GM12801 (cell line): Measurements from ENCODE around the gene TNRC6C.

Experiments
- CTCF ChIP-seq: IDR thresholded peaks from one replicate; pipeline ENCODE4 v1.5.1; 2011; ENCODE audit warnings: control low read depth; ENCODE audit not compliant: insufficient read length; ENCODE audit errors: extremely low read depth

The TNRC6C gene

DNA sequence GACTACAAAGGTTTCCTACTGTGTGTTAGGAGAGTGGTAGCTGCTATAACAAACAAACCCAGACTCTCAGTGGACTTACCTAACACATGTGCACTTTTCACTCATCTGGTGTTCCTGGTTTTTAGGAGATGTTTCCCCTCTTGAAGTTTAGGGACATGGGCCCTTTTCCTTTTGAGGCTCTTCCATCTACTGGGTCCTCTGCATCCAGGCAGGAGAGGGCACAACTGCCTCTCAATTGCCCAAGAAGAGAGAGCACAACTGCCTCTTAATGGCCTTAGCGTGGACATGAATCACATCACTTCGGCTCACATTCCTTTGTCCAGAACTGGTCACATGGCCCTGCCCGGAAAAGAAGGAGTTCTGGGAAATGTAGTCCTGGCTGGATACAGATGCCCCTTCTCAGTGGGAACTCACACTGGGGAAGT, 9.8 kb upstream of the TNRC6C start:
- no peak for TF ChIP-seq CTCF

DNA sequence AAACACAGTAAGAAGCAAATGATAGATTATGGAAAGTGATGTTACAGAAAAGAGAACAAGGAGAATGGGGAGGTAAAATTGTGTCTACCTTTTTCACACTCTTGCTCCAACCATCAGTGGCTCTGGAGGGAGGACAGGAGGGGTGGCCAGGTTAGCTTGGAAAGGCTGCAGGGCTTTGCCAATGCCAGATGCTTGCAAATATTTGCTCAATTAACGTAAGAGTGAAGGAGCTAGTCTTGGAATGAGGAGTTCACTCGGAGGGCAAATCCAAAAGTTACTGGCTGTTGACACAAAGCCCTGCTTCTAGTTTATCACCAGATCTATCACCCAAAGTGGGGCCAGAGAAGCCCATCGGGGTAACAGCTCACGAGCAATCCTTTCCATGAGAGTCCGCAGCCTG, 7.4 kb upstream of the TNRC6C start:
- TF ChIP-seq CTCF = no peak

- TF ChIP-seq CTCF = no peak
Measured at GRCh38 chr17:77952368-77952767, 6.1 kb upstream of the TNRC6C start.

- TF ChIP-seq CTCF = no peak
Measured at GRCh38 chr17:77957235-77957856, 1.2 kb upstream of the TNRC6C start.

DNA sequence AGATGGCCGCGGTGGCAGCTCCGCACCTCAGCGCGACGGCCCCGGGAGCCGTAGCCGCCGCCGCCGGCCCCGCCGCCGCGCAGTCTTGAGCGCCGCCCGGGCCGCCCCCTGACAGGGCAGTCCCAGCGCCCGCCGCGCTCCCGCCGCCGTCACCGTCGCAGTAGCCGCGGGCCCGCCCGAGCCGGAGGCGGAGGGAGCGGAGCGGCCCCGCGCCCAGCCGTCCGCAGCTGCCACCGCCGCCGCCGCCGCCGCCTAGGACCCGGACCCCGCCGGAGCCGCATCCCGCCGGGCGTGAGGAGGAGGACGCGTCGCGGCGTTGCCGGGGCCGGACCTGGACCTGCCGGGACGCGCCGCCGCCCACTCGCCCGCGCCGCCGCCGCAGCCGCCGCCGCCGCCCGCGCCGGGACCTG, 218 bp downstream of the TNRC6C start:
- no peak for TF ChIP-seq CTCF

- no peak for TF ChIP-seq CTCF
Measured at GRCh38 chr17:77959126-77959925, 823 bp downstream of the TNRC6C start.

DNA sequence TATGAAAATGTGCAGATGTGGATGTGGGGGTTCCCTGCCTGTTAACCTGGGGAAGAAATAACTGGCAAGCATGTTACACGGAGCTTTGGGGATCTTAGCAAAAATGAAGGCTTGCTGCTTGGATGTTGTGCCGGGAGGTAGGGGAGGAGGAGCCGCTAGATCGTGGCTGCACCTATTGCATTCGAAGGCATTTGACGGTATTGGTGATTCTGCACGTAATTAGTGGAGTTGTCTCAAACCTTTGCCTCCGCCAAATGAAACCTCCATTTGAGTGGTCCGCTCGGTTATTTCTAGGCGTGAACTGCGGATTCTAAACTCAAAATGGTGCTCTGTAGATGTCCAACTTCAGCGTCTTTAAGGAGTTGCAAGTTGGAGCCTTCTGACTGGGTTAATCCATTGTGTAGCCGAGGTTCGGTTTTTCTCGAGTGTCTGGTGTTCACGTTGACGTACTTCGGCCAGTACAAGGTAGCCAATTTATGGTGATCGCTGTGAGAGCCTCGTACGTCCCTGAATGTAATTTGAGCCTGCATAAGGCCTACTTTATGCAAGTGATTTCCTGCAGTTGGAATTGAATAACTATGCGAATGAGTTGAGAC, 1.5 kb downstream of the TNRC6C start:
- no peak for TF ChIP-seq CTCF
